Activated effector memory CD4-positive, alpha-beta T cell treated with anti-CD3 and anti-CD28 coated beads, Interleukin-2, amount 50 U/mL, for 16 hours (primary cell): ENCODE results near the gene FMO1.

Experiments used
- DNase-seq: peaks from one replicate; pipeline ENCODE4 v3.0.0-alpha.2; 2020

FMO1 gene

GRCh38 chr1:171243878-171244277 is 4.4 kb upstream of the FMO1 start:
- DNase-seq, result no peak

- DNase-seq, result no peak
Observed at GRCh38 chr1:171245458-171246064, 2.7 kb upstream of the FMO1 start.

GRCh38 chr1:171247501-171247900 is 793 bp upstream of the FMO1 start:
- DNase-seq, result no peak

DNA sequence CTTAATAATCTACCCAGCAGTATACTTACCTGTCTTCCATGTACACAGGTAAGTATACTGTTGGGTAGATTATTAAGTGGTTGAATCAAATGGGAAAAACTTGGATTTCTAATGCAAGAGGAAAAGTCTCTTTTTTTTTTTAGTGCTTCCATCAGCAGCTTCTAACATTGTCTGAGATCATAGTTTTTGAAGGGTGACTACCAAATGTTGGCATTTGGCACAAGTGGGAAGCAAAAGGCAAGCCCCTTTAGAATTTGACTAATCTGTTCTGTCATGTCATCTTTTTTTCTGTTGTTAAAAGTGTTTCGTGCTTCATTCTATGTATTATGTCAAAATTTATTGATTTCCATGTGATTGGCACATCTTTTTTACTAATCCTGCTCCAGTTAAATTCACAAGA is 547 bp downstream of the FMO1 start:
- DNase-seq, result no peak

GRCh38 chr1:171250263-171250662 is 2.0 kb downstream of the FMO1 start:
- DNase-seq, result no peak

GRCh38 chr1:171251042-171251951 is 3.0 kb downstream of the FMO1 start:
- DNase-seq, result peak; percentile 66

- DNase-seq, result no peak
Observed at GRCh38 chr1:171251952-171252300, 3.6 kb downstream of the FMO1 start.

- no peak for DNase-seq
Observed at GRCh38 chr1:171252482-171252881, 4.2 kb downstream of the FMO1 start.

GRCh38 chr1:171254859-171255258 is 6.6 kb downstream of the FMO1 start:
- DNase-seq, result no peak

- DNase-seq, result no peak
Observed at GRCh38 chr1:171256940-171257606, 8.8 kb downstream of the FMO1 start.

DNA sequence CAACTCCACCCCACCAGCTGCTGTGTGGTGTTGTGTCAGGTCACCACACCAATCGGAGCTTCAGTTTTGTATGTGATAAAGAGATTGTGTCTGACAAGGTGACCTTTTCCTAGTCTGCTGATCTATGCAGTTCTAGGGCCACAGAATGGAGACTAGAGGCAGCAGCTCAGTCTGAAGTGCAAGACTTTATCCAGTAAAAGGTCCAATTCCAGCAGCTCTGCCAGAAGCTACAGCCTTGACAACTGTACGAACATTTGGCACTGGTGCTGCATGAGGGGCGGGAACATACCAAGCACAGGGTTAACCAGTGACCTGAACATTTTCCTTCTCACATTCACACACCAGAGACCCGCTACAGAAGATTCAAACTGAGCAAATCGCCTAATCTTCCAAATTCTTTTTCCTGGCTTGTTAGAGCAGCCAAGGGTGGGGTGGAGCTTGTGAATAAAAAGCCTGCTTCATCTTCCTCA is 9.3 kb downstream of the FMO1 start:
- no peak for DNase-seq

DNA sequence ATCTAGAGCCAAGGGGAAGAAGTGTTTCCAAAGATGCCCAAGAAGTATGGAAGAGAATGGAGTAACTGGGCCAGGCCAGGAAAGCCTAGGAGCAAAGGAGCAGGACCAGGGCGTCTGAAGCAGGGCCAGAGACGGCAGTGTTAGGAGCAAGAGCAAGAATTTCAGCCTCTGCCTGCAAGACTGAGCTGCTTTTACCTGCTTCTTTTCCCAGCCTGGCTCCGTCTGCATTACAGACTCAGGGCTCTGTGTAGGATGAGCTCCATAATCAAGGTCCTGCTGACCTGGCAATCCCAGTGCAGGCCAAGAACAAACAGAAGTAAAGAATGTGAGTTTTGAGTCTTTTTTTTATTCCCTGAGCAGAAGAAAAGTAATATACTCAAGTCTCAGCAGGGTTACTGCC is 10.1 kb downstream of the FMO1 start:
- no peak for DNase-seq

- DNase-seq, result no peak
Observed at GRCh38 chr1:171258943-171259342, 10.6 kb downstream of the FMO1 start.

DNA sequence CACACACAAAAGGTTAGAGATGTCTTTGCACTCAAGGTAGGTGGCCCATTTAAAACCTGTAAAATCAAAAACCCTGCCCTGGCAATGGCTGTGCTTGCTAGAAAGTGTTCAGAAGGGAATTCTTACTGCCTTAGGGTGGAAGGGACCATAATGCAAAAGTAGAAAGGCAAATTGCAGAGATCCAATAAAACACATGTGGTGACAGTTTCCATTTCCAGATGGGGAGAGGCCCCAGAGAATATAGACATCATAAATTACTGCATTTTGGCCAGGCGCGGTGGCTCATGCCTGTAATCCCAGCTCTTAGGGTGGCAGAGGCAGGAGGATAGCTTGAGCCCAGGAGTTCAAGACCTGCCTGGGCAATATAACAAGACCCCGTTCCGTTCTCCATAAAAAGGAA is 13.0 kb downstream of the FMO1 start:
- no peak for DNase-seq

DNA sequence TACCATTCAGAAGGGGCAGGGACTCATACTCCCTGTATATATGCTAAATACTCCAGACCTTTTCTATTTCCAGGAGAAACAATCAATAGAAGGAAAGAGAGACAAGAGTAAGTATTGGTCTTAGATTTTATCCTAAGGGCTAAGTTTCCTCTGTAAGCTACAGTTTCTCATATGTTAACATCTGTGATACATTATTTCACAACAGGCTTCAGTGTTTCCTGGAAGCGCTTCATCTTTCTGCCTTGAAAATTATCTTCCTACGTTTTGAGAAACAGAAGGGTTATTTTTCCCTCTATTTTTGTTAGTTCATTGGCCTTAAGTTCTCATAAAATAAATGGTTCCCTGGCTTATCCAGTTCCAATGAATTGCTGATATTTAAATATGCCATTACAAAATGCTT is 15.6 kb downstream of the FMO1 start:
- DNase-seq, result no peak

DNA sequence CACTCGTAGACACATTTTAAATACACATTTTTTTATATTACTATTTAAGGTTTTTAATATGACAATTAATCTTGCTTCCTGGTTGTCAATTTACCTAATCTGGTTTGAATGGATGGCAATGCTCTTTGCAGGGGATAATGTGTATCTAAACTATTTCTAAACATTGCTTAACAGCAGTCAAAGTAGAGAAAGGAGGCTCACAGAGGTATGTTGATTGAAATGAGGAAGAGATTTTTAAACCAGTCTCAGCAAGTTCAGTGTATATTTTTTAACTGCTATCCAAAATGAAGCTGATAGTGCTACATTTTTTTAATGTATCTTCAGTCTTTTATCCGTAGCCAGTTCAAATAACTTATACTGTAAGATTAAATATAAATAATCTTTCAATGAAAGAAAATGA is 17.4 kb downstream of the FMO1 start:
- DNase-seq, result no peak

DNA sequence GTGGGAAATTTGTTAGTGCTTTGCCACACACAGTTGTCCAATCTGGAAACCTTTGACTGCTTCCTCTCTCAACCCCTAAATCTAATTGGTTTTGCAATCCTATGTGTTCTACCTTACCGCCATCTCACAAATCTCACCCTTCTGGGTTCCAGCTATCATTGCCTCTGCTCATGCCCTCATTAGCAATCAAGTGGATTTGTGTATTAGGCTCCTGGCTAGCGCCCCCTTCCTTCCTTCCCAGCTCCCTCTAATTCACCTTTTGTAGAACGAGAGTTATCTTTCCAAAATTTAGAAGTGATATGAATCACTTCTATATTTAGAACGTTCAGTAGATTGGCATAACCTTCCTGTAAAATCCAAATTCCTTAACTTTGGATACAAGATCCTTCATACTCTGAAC is 18.6 kb downstream of the FMO1 start:
- no peak for DNase-seq

GRCh38 chr1:171267391-171267790 is 19.1 kb downstream of the FMO1 start:
- no peak for DNase-seq

GRCh38 chr1:171270806-171271205 is 22.5 kb downstream of the FMO1 start:
- no peak for DNase-seq

DNA sequence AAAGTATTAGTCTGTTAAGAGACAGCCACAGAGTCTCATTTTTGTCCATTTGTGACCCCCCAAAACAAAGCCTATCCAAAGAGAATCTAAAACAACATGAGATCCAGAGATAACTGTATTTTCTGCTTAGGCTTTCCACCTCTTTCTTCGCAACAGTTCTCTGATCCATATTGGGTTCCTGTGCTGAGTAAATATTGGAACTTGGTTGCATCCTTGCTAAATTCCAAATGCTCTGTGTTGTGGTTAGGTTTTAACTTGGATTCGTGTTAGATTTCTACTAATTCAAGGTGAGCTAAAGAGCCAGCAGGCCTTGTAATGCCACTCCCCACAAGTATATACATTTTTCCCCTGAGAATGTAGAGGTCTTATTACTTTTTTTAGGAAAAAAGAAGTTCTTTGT is 29.2 kb downstream of the FMO1 start:
- DNase-seq, result no peak

GRCh38 chr1:171279234-171279633 is 30.9 kb downstream of the FMO1 start:
- DNase-seq, result no peak

GRCh38 chr1:171279678-171280077 is 31.4 kb downstream of the FMO1 start:
- DNase-seq, result no peak

- no peak for DNase-seq
Observed at GRCh38 chr1:171280599-171280998, 32.3 kb downstream of the FMO1 start.
